K562 (cell line): ENCODE measurements around the gene CTSH. TPM values are rescaled to one million over a fixed set of nuclear protein-coding genes. Genes with fewer than 3 reads are reported as not detected.

Source experiments
- EWSR1 ChIP-seq: fragments of 450-650 bp; IDR thresholded peaks from 2 replicates; pipeline ENCODE4 v1.6.1; 2018; ENCODE audit warnings: borderline replicate concordance, mild to moderate bottlenecking, low read depth, moderate library complexity; ENCODE audit not compliant: partially characterized antibody
- KLF10 ChIP-seq: fragments of 250-450 bp; sonication (Bioruptor Pico); IDR thresholded peaks from 2 replicates; pipeline ENCODE4 v1.6.1; 2021; ENCODE audit warnings: matching md5 sums
- MCM7 ChIP-seq, 2 experiments: fragments of 450-650 bp; IDR thresholded peaks; 2 replicates each; pipeline ENCODE4 v1.6.1; 2016 to 2018
- NR2C2 ChIP-seq, 2 experiments: fragments of 200-800 bp in 1 of 2; sonication (Bioruptor generic) in 1 of 2; sonication (generic) in 1 of 2; formaldehyde crosslinking in 1 of 2; IDR thresholded peaks; 2 replicates each; pipeline versions ENCODE4 v1.6.1 to v1.8.0; 2016 to 2022; ENCODE audit warnings: mild to moderate bottlenecking in 1 of 2, missing compliant biosample characterization in 1 of 2, missing genetic modification characterization in 1 of 2, missing genetic modification reagents in 1 of 2
- PHB ChIP-seq: fragments of 250-450 bp; sonication (Bioruptor Pico); IDR thresholded peaks from 2 replicates; pipeline ENCODE4 v1.5.0; 2021
- PKNOX1 ChIP-seq: fragments of 450-650 bp; IDR thresholded peaks from 2 replicates; pipeline ENCODE4 v1.6.1; 2016
- PRPF4 ChIP-seq: fragments of 200-400 bp; formaldehyde crosslinking; IDR thresholded peaks from one replicate; pipeline ENCODE4 v1.6.1; 2017; ENCODE audit warnings: low read length, low read depth, mild to moderate bottlenecking; ENCODE audit not compliant: insufficient read depth, poor library complexity, severe bottlenecking
- PTRF ChIP-seq: fragments of 450-650 bp; IDR thresholded peaks from 2 replicates; pipeline ENCODE4 v1.6.1; 2016; ENCODE audit warnings: mild to moderate bottlenecking, missing genetic modification characterization, missing compliant biosample characterization
- TCF7 ChIP-seq: sonication (generic); IDR thresholded peaks from 2 replicates; pipeline ENCODE4 v1.6.1; 2016; ENCODE audit warnings: antibody characterized with exemption, borderline replicate concordance
- THRB ChIP-seq: fragments of 450-650 bp; formaldehyde crosslinking; conservative IDR thresholded peaks from 2 replicates; pipeline ENCODE4 v1.4.0; 2022; ENCODE audit warnings: mild to moderate bottlenecking, missing genetic modification characterization
- YBX1 ChIP-seq: fragments of 450-650 bp; IDR thresholded peaks from 2 replicates; pipeline ENCODE4 v1.7.1; 2016; ENCODE audit warnings: mild to moderate bottlenecking
- ZBTB49 ChIP-seq: sonication (generic); formaldehyde crosslinking; IDR thresholded peaks from 2 replicates; pipeline ENCODE4 v1.8.0; 2022; ENCODE audit warnings: missing genetic modification reagents, mild to moderate bottlenecking, borderline replicate concordance
- ZNF146 ChIP-seq: IDR thresholded peaks from one replicate; pipeline ENCODE4 v1.6.1; 2018; ENCODE audit warnings: missing compliant biosample characterization; ENCODE audit not compliant: unreplicated experiment
- ZNF174 ChIP-seq: fragments of 250-450 bp; sonication (Bioruptor Pico); IDR thresholded peaks from 2 replicates; pipeline ENCODE4 v1.4.0; 2020; ENCODE audit warnings: mild to moderate bottlenecking
- ZNF398 ChIP-seq: fragments of 250-450 bp; sonication (Bioruptor Pico); IDR thresholded peaks from 2 replicates; pipeline ENCODE4 v1.8.0; 2021; ENCODE audit warnings: moderate library complexity, mild to moderate bottlenecking, inconsistent platforms
- polyA plus RNA-seq, 8 experiments: library from polyadenylated mRNA; depleted of rRNA in 4 of 8; stranded (reverse) in 5 of 8; unstranded in 3 of 8; fragments of >200 nt; fragmentation: Nextera tagmentation in 2 of 8; fragmentation: Illumina TruSeq in 1 of 8; extraction: Ambion mirVana in 2 of 8; extraction: Trizol in 1 of 8; gene quantifications; 2 replicates each; pipeline versions ENCODE4 v1.2.1 to v1.2.3, GENCODE V29; 2011 to 2014; ENCODE audit warnings: inconsistent platforms in 1 of 8, missing spikeins in 1 of 8
- total RNA-seq, 7 experiments: library from RNA; depleted of rRNA in 6 of 7; stranded (reverse); fragments of >200 nt in 6 of 7; fragmentation: Illumina TruSeq in 2 of 7; extraction: Trizol in 2 of 7; gene quantifications; 2 replicates each; pipeline versions ENCODE4 v1.2.1 to v1.2.3, GENCODE V29; 2011 to 2021; ENCODE audit warnings: low replicate concordance in 1 of 7

The CTSH gene
- total and polyA plus RNA-seq, 9 of the 15 experiments (the other 6 are each of a cell fraction or from before 2014, with no cell fraction given), result 15.0 to 462 (median 173) TPM

GRCh38 chr15:78873793-78874765 is 70.8 kb downstream of the CTSH start (continued):
- TF ChIP-seq ZBTB49 (CRISPR knock-in tag) (no peak), ZNF398 (CRISPR knock-in tag) (no peak), NR2C2 (CRISPR knock-in tag; IDR thresholded peaks at IDR 0.05) (no peak), NR2C2 (tag; IDR thresholded peaks at IDR 0.05) (no peak), MCM7 (IDR thresholded peaks at IDR 0.05) (no peak), TCF7 (no peak), KLF10 (CRISPR knock-in tag) (no peak), ZNF146 (CRISPR knock-in tag) (no peak), PRPF4 (no peak), ZNF174 (no peak), EWSR1 (no peak), PKNOX1 (peak; percentile 41; the same call in 1 of the 2 replicates), THRB (CRISPR knock-in tag) (no peak), PTRF (tag) (no peak), YBX1 (no peak), PHB (CRISPR knock-in tag) (no peak)
